PC-9 (cell line): ENCODE results near the gene SLC16A9.

ENCODE experiments used
- CTCF ChIP-seq: fragments of 200-600 bp; sonication (generic); conservative IDR thresholded peaks from 2 replicates; pipeline ENCODE4 v1.6.1; 2017; ENCODE audit warnings: mixed run types, antibody characterized with exemption, mild to moderate bottlenecking, moderate library complexity
- EZH2 ChIP-seq: fragments of 200-600 bp; sonication (generic); IDR thresholded peaks from 2 replicates; pipeline ENCODE4 v1.8.0; 2017; ENCODE audit warnings: antibody characterized with exemption, low read depth

GRCh38 chr10:59750155-59750945 lies 40.7 kb upstream of the SLC16A9 start:
- TF ChIP-seq CTCF (no peak), EZH2 (no peak)
